ENCODE results near the gene OTUD6A.

The OTUD6A gene

GRCh38 chrX:70062076-70062475, at the start of gene OTUD6A:
OTUD6A (plus strand) TSS chrX:70062457; CDS start chrX:70062525, 68 bp downstream.
- DNase-seq (ENCODE audit: low read depth) = no peak

- no peak for DNase-seq (ENCODE audit: low read depth)
Measured at GRCh38 chrX:70012756-70013155, 49.5 kb upstream of the OTUD6A start.

GRCh38 chrX:70013466-70014381, 48.5 kb upstream of the OTUD6A start:
- no peak for DNase-seq (ENCODE audit: low read depth)

GRCh38 chrX:70016513-70016912, 45.7 kb upstream of the OTUD6A start:
- no peak for DNase-seq (ENCODE audit: low read depth)

GRCh38 chrX:70022616-70023015, 39.6 kb upstream of the OTUD6A start:
- DNase-seq (ENCODE audit: low read depth) = no peak

GRCh38 chrX:70025464-70025863, 36.8 kb upstream of the OTUD6A start:
- no peak for DNase-seq (ENCODE audit: low read depth)

GRCh38 chrX:70026112-70026850, 36.0 kb upstream of the OTUD6A start:
- DNase-seq (ENCODE audit: low read depth) = no peak

- DNase-seq (ENCODE audit: low read depth) = no peak
Measured at GRCh38 chrX:70026851-70027200, 35.4 kb upstream of the OTUD6A start.

- DNase-seq (ENCODE audit: low read depth) = no peak
Measured at GRCh38 chrX:70029863-70030262, 32.4 kb upstream of the OTUD6A start.

GRCh38 chrX:70030301-70030767, 31.9 kb upstream of the OTUD6A start:
- peak; percentile 21 for DNase-seq (ENCODE audit: low read depth)

- DNase-seq (ENCODE audit: low read depth) = no peak
Measured at GRCh38 chrX:70032792-70033191, 29.5 kb upstream of the OTUD6A start.

GRCh38 chrX:70033348-70034051, 28.8 kb upstream of the OTUD6A start:
- DNase-seq (ENCODE audit: low read depth) = no peak

GRCh38 chrX:70034646-70035045, 27.6 kb upstream of the OTUD6A start:
- DNase-seq (ENCODE audit: low read depth) = no peak

GRCh38 chrX:70038515-70038914, 23.7 kb upstream of the OTUD6A start:
- DNase-seq (ENCODE audit: low read depth) = no peak

GRCh38 chrX:70038951-70039350, 23.3 kb upstream of the OTUD6A start:
- DNase-seq (ENCODE audit: low read depth) = no peak

- no peak for DNase-seq (ENCODE audit: low read depth)
Measured at GRCh38 chrX:70039758-70040157, 22.5 kb upstream of the OTUD6A start.

GRCh38 chrX:70041993-70042392, 20.3 kb upstream of the OTUD6A start:
- DNase-seq (ENCODE audit: low read depth) = no peak

- DNase-seq (ENCODE audit: low read depth) = no peak
Measured at GRCh38 chrX:70042399-70043371, 19.6 kb upstream of the OTUD6A start.

GRCh38 chrX:70043685-70044084, 18.6 kb upstream of the OTUD6A start:
- DNase-seq (ENCODE audit: low read depth) = no peak

- no peak for DNase-seq (ENCODE audit: low read depth)
Measured at GRCh38 chrX:70044541-70045245, 17.6 kb upstream of the OTUD6A start.

- no peak for DNase-seq (ENCODE audit: low read depth)
Measured at GRCh38 chrX:70046978-70047377, 15.3 kb upstream of the OTUD6A start.
